Measurements from ENCODE around the gene GLI3. TPM values are rescaled to one million over a fixed set of nuclear protein-coding genes. Genes with fewer than 3 reads are reported as not detected.

Gene GLI3
- total RNA-seq, 1 donor from 2014 or later: 136 TPM

GRCh38 chr7:42065015-42065414 is 172.0 kb downstream of the GLI3 start:
- Mint-ChIP-seq H3K9me3 (no peaks in the 10 kb centered on the region), H3K27ac (ENCODE audit: unreplicated experiment) (no peak overlapping the region), H3K4me3 (peak overlapping the region; percentile 8), H3K36me3 (ENCODE audit: low read depth) (peaks cover 8% of the 10 kb centered on the region), H3K27me3 (ENCODE audit: low read depth) (no peaks in the 10 kb centered on the region), H3K4me1 (peaks cover 72% of the 10 kb centered on the region)
- TF ChIP-seq CTCF (conservative IDR thresholded peaks at IDR 0.05): no peak
- no peak for DNase-seq (ENCODE audit: low read depth, low spot score)

DNA sequence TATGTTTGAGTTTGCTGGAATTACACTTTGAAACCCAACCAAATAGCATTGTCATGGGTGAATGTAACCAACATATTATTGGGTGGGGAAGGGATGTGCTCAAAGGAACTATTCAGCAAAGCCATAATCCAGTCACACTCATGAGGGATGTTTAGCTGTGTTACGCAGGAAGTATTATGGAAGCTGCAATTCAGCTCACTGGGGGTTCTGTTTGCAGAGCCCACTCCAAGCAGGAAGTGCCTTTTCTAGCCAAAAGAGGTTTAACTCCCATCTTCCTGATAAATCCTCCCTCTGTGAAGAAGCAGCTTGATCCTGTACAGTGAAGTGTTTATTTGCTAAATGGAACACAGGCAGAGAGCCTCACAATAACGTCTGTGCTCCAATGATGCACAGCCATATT is 172.5 kb downstream of the GLI3 start:
- Mint-ChIP-seq H3K4me1 (peaks cover 70% of the 10 kb centered on the region), H3K4me3 (peak overlapping the region; percentile 8), H3K27ac (ENCODE audit: unreplicated experiment) (peak overlapping the region; percentile 73), H3K9me3 (peaks cover 2% of the 10 kb centered on the region), H3K27me3 (ENCODE audit: low read depth) (no peaks in the 10 kb centered on the region), H3K36me3 (ENCODE audit: low read depth) (peaks cover 13% of the 10 kb centered on the region)
- TF ChIP-seq CTCF (conservative IDR thresholded peaks at IDR 0.05): no peak
- no peak for DNase-seq (ENCODE audit: low read depth, low spot score)

GRCh38 chr7:42059275-42059674 is 177.7 kb downstream of the GLI3 start:
- Mint-ChIP-seq H3K4me1 (peaks cover 41% of the 10 kb centered on the region), H3K4me3 (no peak overlapping the region), H3K27me3 (ENCODE audit: low read depth) (no peaks in the 10 kb centered on the region), H3K27ac (ENCODE audit: unreplicated experiment) (no peak overlapping the region), H3K36me3 (ENCODE audit: low read depth) (peaks cover 23% of the 10 kb centered on the region), H3K9me3 (peaks cover 6% of the 10 kb centered on the region)
- TF ChIP-seq CTCF (conservative IDR thresholded peaks at IDR 0.05): no peak
- DNase-seq (ENCODE audit: low read depth, low spot score): no peak

- Mint-ChIP-seq H3K36me3 (ENCODE audit: low read depth) (peaks cover 26% of the 10 kb centered on the region), H3K9me3 (peaks cover 6% of the 10 kb centered on the region), H3K27me3 (ENCODE audit: low read depth) (no peaks in the 10 kb centered on the region), H3K27ac (ENCODE audit: unreplicated experiment) (no peak overlapping the region), H3K4me3 (no peak overlapping the region), H3K4me1 (peaks cover 24% of the 10 kb centered on the region)
- DNase-seq (ENCODE audit: low read depth, low spot score): no peak
- TF ChIP-seq CTCF (conservative IDR thresholded peaks at IDR 0.05): no peak
Measured at GRCh38 chr7:42057331-42057730, 179.7 kb downstream of the GLI3 start.

DNA sequence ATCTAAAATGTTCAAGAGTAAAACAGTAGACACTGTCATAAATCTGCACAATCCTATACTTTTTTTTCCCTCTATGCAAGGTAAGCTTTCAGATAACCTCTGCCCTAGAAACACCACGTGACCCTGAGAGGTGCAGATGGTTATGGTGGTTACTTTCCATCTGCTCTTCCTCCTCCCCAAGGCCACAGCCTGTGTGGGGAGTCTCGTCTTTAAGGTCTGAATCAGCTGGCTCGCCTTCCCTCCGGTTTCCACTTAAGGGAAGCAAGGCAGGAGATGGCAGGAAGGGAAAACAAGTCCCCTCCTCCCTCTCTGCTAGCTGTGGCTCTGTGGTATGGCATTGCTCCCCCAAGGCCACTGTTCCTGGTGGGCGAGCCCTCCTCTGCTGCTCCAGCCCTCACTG is 181.8 kb downstream of the GLI3 start:
- peaks cover 29% of the 10 kb centered on the region for H3K4me1 Mint-ChIP-seq
- H3K27me3 Mint-ChIP-seq (ENCODE audit: low read depth): no peaks in the 10 kb centered on the region
- H3K36me3 Mint-ChIP-seq (ENCODE audit: low read depth): peaks cover 32% of the 10 kb centered on the region
- TF ChIP-seq CTCF (conservative IDR thresholded peaks at IDR 0.05): no peak
- peaks cover 6% of the 10 kb centered on the region for H3K9me3 Mint-ChIP-seq
- peak overlapping the region; percentile 10 for H3K4me3 Mint-ChIP-seq
- no peak for DNase-seq (ENCODE audit: low read depth, low spot score)
- peak overlapping the region; percentile 50 for H3K27ac Mint-ChIP-seq (ENCODE audit: unreplicated experiment)

DNA sequence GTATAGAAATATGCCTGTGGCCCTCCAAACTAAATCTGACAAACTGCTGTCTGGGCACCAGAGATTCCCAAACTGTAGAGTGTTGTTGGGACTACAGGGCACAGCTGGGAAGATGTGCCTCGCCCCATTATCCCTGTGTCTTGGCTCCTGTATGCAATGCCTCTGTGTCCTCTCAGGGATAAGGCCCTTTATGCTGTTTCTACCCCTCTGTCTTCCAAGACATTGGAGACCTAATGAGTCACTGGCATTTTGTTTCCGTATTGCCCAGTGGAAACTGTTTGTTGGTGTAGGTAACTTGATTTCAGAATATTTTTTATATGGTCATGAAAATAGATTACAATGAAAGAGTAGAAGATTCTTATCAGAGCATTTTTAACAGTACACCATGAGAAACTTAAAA is 183.2 kb downstream of the GLI3 start:
- no peak for TF ChIP-seq CTCF (conservative IDR thresholded peaks at IDR 0.05)
- H3K36me3 Mint-ChIP-seq (ENCODE audit: low read depth): peaks cover 25% of the 10 kb centered on the region
- peaks cover 4% of the 10 kb centered on the region for H3K9me3 Mint-ChIP-seq
- no peak overlapping the region for H3K4me3 Mint-ChIP-seq
- DNase-seq (ENCODE audit: low read depth, low spot score): no peak
- H3K27me3 Mint-ChIP-seq (ENCODE audit: low read depth): no peaks in the 10 kb centered on the region
- peaks cover 24% of the 10 kb centered on the region for H3K4me1 Mint-ChIP-seq
- H3K27ac Mint-ChIP-seq (ENCODE audit: unreplicated experiment): peak overlapping the region; percentile 62

All from neural crest cell (in vitro differentiated cells).